ENCODE data around the gene PIM3.

Gene PIM3

DNA sequence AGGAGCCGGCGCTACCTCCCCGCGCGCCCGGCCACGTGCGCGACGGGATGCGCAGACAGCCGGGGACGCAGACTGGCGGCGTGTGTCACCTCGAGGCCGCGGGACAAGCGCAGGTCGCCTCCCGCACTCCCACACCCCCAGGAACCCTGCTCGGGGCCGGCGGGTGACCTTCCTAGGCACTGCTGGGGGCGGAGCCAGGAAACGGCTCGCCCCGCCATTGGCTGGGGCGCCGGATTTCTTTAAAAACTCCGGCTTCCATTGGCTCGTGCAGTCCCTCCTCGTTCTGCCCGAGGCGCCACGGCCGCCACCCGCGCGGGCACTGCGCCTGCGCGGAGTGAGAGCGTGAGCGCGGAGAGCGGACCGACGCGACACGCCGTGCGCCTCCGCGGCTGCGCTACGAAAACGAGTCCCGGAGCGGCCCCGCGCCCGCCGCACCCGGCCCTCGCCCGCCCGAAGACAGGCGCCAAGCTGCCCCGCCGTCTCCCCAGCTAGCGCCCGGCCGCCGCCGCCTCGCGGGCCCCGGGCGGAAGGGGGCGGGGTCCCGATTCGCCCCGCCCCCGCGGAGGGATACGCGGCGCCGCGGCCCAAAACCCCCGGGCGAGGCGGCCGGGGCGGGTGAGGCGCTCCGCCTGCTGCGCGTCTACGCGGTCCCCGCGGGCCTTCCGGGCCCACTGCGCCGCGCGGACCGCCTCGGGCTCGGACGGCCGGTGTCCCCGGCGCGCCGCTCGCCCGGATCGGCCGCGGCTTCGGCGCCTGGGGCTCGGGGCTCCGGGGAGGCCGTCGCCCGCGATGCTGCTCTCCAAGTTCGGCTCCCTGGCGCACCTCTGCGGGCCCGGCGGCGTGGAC, at the start of gene PIM3:
Gene PIM3 (plus strand): TSS at position 614 of the 846 bp plus-strand sequence. CDS start 176 bp downstream, at position 790.
- peak; percentile 92 for DNase-seq

DNA sequence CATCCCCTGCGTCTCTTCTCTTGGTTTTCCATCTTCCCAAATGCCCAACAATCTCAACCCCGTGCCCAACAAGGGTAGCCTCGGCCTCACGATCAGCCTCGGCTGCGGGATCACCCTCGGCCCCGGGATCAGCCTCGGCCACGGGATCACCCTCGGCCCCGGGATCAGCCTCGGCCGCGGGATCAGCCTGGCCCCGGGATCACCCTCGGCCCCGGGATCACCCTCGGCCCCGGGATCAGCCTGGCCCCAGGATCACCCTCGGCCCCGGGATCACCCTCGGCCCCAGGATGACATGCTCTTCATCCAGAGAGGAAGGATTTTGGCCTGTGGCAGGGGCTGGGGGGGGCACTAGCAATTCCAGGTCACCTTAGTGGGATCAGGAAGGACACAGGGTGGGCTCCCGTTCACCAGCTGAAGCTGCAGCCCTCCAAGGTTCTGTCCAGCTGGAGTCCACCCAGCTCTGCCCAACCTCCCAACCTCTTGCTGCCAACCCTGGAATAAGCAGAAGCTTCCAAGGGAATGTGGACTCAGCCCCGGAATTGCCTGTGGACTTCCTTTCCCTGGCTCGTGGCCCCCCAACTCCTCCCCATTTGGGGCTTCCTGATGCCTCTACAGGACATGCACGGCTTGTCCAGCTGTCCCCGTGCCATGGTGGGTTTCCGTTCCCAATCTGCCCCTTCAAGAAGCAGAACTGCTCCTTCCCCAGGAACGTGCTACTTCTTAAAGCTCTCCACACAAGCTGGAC, 48.5 kb upstream of the PIM3 start:
- DNase-seq: no peak

DNA sequence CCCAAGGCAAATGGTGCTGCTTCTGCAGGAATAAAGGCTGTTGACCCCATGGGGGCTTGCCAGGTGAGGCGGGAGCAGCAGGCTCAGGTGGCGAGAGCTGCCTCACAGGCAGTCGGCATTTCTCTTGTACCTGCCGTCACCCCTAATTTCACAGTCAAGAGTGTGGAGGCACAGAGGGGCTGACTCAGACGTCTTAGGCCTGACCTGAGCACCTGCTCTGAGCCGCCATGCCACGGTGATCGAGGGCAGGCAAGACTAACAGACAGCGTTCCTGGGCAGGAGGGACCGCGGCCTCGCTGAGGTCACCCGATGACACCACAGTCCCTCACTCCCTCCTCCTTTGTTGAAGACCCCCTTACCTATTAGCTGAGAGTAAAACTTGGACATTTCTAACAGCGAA, 47.5 kb upstream of the PIM3 start:
- no peak for DNase-seq

DNA sequence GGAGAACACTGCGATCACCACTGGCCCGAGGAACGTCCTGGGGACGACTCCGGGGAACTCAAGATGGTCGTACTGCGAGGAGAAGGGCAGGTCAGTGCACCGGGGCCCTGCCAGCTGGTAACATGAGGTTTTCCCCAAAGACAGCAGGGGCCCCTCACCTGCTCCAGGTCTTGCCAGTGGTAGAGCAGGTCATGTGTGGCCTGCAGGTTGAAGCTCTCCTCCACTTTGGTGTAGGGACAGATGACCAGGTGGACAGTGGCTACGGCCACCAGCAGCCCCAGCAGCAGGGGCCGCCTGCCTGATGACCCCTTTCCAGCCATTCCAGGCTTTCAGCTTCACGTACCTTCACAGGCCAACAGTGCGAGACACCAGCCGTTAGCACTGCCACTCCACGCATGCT, 47.1 kb upstream of the PIM3 start:
- no peak for DNase-seq

DNA sequence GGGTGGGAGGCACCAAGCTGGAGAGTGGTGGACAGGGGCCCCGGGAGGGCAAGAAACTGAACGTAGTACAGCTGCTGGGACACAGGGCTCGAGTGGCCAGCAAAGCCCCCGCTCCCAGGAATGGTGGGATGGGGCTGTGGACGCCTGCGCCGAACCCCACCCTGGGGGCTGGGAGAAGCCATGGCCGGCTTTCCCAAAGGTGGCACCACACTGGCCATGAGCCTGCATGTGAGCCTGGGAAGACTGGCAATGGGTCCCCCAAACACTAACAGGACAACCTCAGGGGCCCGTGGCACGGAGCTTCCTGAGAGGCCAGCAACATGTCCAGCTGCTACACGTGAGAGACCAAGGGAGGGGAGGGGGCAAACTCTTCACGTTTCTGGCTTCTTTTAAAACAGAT, 46.3 kb upstream of the PIM3 start:
- DNase-seq: no peak

DNA sequence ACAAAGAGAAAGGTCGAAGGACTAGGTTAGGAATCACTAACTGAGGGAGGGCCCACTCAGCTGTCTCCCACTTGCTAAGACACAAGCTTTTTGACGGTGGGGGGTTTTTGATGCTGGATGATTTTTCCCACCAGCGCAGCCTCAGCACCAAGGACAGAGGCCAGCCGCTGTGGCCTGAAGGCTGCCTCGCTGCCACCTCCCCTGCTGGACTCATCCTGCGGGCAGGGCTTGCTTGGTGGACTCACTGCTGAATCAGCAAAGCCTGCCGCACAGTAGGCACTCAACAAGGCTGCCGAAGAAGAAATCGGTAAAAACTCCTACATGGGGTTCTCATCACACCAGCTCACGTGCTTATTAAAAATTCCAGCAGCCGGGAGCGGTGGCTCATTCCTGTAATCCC, 45.0 kb upstream of the PIM3 start:
- no peak for DNase-seq

DNA sequence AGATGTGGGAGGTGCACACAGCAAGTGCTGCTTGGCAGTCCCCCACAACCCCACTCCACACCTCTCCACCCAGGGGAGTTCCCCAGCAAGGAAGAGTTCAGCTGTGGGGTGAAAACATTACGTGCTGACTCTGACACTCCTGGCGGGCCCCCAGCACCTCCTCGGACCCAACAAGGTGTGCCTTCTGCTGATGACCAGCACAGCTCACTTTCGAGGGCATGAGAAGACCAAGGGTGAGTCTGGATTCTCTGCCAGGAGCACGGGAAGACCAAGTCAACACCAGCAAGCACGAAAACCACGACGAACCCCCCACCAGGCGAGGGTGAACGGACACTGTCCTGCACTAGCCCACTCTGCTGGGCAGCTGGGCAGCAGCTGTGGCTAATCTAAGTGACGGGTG, 43.7 kb upstream of the PIM3 start:
- no peak for DNase-seq

DNA sequence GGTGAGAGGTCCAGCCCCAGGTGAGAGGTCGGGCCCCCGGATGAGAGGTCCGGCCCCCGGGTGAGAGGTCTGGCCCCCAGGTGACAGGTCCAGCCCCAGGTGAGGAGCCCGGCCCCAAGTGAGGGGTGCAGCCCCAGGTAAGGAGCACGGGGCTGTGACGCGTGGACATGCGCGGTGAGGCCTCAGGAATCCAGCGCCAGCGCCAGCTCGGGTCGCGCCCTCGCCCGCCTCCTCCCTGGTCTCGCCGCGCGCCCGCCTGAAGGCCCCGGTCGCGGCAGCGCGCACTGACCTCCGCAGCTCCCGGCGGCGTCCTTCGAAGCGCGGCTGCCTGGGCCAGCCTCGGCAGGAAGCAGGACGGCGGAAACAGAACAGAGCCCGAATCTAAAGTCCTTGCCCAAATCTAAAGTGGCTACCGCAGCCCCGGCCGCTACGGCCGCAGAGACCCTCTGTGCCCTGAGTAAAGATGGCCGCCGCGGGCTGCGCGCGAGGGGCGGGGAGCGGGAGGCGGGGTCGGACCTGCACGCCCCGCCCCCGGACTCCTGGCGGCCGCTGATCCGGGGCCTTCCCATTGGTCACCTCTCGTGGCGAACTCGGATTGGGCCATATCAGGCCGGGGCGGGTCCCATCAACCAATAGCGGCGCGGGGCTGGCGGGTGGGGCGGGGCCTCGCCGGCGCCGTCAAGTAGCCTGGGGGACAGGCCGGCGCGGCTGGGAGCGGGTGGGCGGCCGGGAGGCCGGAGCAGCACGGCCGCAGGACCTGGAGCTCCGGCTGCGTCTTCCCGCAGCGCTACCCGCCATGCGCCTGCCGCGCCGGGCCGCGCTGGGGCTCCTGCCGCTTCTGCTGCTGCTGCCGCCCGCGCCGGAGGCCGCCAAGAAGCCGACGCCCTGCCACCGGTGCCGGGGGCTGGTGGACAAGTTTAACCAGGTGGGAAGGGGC, 42.3 kb upstream of the PIM3 start, which contains the start of the genes ALG12 and CRELD2:
Gene ALG12 (minus strand): TSS at position 465 of the 937 bp plus-strand sequence. CDS start 4,673 bp downstream, outside the sequence.
Gene CRELD2 (plus strand): TSS at position 661 of the 937 bp plus-strand sequence. CDS start 136 bp downstream, at position 797.
- peak; percentile 96 for DNase-seq

DNA sequence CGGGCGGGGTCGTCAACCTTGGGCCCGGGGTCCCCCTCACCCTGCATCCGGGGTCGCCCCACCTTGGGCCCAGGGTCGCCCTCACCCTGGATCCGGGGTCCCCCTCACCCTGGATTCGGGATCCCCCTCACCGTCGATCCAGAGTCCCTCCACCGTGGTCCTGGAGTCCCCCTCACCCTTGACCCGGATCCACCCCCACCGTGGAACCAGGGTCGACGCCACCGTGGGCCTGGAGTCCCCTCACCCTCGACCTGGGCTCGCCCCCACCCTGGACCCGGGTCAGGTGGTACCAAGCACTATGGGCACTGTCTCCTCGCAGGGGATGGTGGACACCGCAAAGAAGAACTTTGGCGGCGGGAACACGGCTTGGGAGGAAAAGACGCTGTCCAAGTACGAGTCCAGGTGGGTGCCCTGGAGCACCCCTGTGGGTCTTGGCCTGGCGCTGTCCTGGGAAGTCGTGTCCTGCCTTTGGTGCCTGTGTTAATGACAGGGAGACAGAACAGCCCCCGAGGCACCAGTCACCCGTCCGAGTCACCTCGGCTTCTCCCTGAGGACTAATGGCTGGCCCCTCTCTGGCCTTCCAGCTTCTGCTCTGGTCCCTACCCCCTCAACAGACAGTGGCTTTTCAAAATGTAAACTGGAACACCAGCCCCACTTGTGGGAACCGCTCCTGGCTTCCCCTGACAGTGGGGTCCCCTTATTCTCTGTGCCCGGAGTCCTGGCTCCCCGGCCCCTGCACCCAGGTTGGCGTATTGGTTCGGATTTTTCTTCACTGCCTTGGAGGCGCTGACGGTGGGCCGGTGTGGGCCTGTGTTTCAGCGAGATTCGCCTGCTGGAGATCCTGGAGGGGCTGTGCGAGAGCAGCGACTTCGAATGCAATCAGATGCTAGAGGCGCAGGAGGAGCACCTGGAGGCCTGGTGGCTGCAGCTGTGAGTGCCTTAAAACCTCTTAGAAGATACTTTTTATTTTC, 41.4 kb upstream of the PIM3 start:
- no peak for DNase-seq

DNA sequence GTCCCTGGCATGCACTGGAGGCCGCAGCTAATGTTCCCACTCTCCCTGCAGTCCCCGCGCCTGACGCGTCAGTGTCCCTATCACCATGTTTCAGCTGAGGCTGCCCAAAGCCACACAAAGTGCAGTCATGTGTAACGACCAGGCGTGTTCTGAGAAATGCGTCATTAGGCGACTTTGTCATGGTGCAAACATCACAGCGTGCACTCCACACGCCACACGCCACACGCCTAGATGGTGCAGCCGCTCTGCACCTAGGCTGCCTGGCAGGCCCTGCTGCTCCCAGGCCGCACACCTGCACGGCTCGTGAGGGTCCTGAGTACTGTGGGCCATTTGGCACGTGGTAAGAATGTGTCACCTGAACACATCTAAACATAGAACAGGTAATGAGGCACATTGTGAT, 39.7 kb upstream of the PIM3 start:
- DNase-seq: no peak

DNA sequence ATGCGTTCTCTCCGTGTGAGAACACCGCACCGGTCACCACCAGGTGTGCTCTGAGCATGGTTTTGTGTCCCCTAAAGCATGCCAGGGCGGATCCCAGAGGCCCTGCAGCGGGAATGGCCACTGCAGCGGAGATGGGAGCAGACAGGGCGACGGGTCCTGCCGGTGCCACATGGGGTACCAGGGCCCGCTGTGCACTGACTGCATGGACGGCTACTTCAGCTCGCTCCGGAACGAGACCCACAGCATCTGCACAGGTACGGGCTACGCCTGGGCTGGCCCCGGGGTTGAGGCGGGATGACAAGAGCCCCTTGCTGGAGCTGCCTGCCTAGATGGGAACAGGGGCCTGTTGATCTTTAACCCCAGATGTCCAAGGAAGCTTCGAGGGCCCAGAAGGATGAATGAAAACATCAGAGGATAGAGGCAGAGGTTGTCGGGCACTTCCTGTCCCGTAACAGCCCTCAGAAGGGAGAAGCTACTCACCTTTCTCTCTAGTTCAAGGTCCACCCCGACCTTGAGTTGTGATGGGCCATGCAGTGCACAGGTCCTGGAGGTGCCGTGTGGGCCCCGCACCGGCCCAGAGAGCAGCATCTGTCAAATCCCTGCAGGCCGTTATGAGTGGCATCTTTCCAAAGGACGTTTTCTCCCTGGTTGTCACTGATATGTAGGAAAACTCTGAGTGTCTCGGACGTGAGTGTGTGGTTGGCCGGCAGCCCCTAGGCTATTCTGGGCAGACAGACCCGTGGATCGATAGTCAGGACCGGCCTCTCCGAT, 38.9 kb upstream of the PIM3 start:
- no peak for DNase-seq

DNA sequence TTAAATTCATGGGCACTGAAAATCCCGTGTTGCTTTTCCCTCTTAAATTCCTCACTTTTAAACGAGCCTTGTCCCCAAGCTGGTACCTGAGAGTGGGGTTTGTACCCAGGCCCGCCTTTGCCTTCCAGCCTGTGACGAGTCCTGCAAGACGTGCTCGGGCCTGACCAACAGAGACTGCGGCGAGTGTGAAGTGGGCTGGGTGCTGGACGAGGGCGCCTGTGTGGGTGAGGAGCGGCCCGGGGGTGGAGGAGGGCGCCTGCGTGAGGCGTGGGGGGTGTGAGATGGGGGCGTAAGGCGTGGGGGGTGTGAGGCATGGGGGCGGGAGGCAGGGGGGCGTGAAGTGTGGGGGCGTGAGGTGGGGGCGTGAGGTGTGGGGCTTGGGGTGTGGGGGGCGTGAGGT, 38.1 kb upstream of the PIM3 start:
- no peak for DNase-seq

DNA sequence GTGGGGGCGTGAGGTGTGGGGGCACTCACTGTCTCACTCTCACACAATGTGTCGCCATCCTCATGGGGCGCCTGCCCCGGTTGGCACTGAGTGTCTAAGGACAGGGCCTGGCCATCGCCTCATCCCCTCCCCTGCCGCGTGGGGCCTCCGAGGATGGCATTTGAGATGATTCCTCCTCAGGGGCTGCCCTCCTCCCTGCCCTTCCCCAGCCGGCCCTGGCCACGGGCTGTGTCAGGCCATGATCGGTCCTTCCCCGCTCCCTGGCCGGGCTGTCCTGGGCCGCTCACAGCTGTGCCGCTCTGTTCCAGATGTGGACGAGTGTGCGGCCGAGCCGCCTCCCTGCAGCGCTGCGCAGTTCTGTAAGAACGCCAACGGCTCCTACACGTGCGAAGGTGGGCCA, 37.6 kb upstream of the PIM3 start:
- no peak for DNase-seq

DNA sequence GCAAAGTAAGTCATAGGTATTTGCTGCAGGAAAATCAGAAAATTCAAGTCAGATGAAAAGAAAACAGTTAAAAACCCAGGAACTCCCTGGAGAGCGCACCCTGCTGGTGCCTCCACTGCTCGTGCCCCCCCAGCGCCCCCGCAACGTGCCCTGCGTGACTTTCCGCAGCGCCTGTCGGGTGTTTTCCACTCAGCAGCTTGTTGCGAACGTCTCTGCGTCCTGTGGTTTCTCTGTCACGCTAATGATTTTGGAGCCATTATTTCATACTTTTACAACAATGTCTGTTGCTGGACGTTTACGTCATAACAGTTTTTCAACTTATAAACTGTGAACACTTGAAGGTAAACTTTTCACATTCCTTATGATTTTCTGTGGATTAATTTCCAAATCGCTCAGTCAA, 37.1 kb upstream of the PIM3 start:
- DNase-seq: no peak

DNA sequence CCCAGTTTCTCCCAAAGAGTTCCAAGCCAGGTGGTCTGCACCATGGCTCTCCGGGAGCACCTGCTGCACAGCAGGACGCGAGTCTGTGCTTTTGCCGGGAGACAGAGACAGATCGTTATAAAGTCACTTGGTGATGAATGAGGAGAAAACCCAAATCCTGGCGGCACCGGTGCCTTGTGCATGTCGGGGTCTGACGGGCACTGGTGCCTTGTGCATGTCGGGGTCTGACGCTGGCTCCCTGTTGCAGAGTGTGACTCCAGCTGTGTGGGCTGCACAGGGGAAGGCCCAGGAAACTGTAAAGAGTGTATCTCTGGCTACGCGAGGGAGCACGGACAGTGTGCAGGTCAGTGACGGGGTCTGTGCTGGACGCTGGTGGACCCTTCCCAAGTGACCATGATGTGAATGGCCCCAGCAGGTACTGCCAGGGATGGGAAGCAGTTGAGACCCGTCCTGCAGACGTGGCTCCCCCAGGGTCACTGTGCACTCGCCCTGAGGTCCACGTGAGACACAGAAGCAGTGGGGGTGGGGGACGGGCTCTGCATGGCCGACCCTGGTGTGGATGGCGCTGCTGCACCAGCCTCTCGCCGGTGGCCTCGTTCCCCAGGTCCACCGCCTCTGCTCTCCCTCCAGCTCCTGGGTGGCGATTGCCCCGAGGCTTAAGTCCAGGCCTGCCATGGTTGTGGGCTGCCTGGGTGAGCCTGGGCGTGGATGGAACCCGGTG, 36.3 kb upstream of the PIM3 start:
- no peak for DNase-seq

DNA sequence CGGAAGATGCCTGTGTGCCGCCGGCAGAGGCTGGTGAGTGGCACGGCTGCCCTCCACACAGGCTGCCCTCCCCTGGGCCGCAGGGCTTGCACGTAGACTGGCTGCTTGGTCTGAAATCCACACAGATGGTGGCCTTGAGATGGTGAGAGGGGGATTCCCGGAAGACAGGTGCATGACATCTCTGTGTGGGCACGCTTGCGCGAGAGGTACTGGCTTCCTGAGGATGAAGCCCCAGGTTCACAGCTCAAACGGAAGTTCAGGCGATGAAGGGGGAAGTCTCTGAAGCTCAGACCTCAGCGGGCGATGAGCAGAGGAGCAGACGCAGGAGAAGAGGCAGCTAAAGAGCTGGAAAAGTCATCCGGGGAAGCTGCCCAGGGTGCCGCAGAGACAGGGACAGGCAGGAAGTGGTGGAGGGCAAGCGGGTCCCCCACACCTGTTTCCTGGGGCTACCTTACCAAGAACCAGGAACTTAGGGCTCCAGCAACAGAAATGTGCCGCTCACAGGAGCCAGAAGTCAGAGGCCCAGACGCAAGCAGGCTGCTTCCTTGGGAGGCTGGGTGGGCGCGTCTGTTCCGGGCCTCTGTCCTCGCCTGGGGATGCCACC, 34.9 kb upstream of the PIM3 start:
- DNase-seq: peak; percentile 71

DNA sequence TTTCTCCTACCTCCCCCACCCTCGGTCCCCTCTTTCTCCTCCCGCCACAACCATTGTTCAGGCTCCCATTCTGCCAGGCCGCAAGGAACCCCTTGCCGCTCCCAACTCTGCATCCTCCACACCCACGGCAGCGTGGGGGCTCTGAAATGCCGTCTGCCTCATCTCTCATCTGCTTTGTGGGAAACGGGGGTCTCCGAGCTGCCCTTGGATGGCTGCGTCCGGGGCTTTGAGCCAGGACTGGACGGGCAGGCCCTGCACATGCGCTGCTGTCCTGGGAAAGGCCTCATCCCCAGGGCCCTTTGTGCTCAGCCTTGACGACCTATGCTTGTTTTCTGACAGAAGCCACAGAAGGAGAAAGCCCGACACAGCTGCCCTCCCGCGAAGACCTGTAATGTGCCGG, 33.7 kb upstream of the PIM3 start:
- DNase-seq: no peak

DNA sequence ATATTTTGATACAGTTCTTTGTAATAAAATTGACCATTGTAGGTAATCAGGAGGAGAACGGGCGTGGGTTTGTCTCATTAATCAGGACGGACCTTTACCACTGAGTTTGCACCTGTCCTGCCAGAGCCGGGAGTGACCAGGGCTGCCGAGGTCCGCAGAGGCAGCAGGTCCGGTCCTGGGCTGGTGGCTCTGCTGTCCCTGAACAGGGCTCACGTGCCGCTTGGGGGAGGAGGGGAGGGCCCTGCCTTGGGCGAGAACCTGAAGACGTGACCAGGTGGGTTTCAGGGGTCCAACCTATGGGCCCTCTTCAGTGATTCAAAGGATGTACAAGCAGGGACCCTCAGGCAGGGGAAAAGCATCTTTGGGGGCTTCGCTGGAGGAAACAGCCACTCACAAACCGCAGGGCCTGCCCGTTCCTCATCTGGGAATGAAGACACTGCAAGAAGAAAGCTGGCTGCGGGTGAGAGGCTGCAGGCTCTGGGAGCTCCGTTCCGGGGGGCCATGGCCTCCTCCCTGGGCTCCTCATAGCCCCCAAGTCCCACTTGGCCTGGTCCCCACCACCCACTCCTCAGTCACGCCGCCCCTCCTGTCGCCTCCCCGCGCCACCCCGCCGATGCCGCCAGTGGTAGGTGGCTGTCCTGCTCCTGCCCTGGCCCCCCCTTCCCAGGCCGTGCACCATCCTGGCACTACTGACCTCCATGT, 32.9 kb upstream of the PIM3 start:
- DNase-seq: no peak

DNA sequence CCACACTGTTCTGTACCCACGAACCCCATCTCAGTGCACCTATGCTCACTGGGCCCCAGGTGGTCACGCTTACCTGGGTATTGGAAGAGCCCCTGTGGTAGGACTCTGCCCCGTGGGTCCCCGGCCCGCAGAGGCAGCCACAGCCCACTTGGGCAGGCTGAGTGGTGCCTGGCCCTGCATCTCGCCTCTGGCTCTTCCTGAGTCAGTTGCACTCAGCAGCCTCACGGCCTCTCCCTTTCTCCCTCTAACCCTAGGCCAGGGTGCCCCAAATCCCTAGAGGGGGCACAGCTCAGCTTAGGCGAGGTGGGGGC, 32.4 kb upstream of the PIM3 start:
- no peak for DNase-seq

Measured in activated CD8-positive, alpha-beta memory T cell treated with anti-CD3 and anti-CD28 coated beads, Interleukin-2, amount 50 U/mL, for 4 hours (primary cell).